PC-9 (cell line): ENCODE results near the gene SLFN11. TPM values are rescaled to one million over a fixed set of nuclear protein-coding genes. Genes with fewer than 3 reads are reported as not detected.

Source experiments
- BruUV-seq: library from RNA; stranded (reverse); fragments of 400-500 nt; replicated peaks from 2 replicates; lab custom pipeline; 2021; lab: Mats Ljungman, UMichigan
- CTCF ChIA-PET: fragments of 300-600 bp; sonication (Branson Sonifier 250); formaldehyde crosslinking; loops from one replicate; lab custom pipeline; 2022; ENCODE audit warnings: antibody characterized with exemption; lab: Charles Lee
- POLR2A ChIA-PET: fragments of 300-600 bp; sonication (Branson Sonifier 250); formaldehyde crosslinking; loops from one replicate; lab custom pipeline; 2022; ENCODE audit warnings: antibody characterized with exemption; ENCODE audit not compliant: unreplicated experiment; lab: Charles Lee
- DNase-seq, 2 experiments: peaks; one replicate each; pipeline versions ENCODE4 v3.0.0 to v3.0.0-alpha.2; 2015 to 2022; ENCODE audit warnings: mixed read lengths in 1 of 2
- H2AFZ ChIP-seq: fragments of 200-600 bp; sonication (generic); 2 replicates; pipeline ENCODE4 v1.8.1; 2017; ENCODE audit warnings: antibody characterized with exemption
- H3F3A ChIP-seq: fragments of 200-600 bp; sonication (generic); 2 replicates; pipeline ENCODE4 v1.8.1; 2017; ENCODE audit warnings: antibody characterized with exemption, mild to moderate bottlenecking, low read depth; ENCODE audit not compliant: insufficient read depth
- H3K27ac ChIP-seq: fragments of 200-600 bp; sonication (generic); 2 replicates; pipeline ENCODE4 v1.6.1; 2016; ENCODE audit warnings: mixed run types
- H3K27me3 ChIP-seq: fragments of 200-600 bp; sonication (generic); 2 replicates; pipeline ENCODE4 v1.6.1; 2016; ENCODE audit warnings: low read depth, mixed run types; ENCODE audit not compliant: insufficient read depth
- H3K36me3 ChIP-seq: fragments of 200-600 bp; sonication (generic); 2 replicates; pipeline ENCODE4 v1.6.1; 2016; ENCODE audit warnings: low read depth, mixed run types
- H3K4me1 ChIP-seq: fragments of 200-600 bp; sonication (generic); replicated peaks from 2 replicates; pipeline ENCODE4 v1.6.1; 2016; ENCODE audit warnings: mixed run types; ENCODE audit not compliant: insufficient read depth
- H3K4me2 ChIP-seq: fragments of 200-600 bp; sonication (generic); 2 replicates; pipeline ENCODE4 v1.6.1; 2017; ENCODE audit warnings: mixed run types
- H3K4me3 ChIP-seq: fragments of 200-600 bp; sonication (generic); 2 replicates; pipeline ENCODE4 v1.6.1; 2016; ENCODE audit warnings: mixed run types
- H3K79me2 ChIP-seq: fragments of 200-600 bp; sonication (generic); 2 replicates; pipeline ENCODE4 v1.6.1; 2017; ENCODE audit warnings: low read depth, mixed run types
- H3K9me2 ChIP-seq: fragments of 200-600 bp; sonication (generic); 2 replicates; pipeline ENCODE4 v1.8.1; 2017; ENCODE audit warnings: mild to moderate bottlenecking; ENCODE audit not compliant: insufficient read depth
- H3K9me3 ChIP-seq: fragments of 200-600 bp; sonication (generic); 2 replicates; pipeline ENCODE4 v1.8.1; 2016; ENCODE audit warnings: low read depth; ENCODE audit not compliant: insufficient read depth
- H4K20me1 ChIP-seq: fragments of 200-600 bp; sonication (generic); 2 replicates; pipeline ENCODE4 v1.8.1; 2017; ENCODE audit not compliant: insufficient read depth
- EZH2 ChIP-seq: fragments of 200-600 bp; sonication (generic); IDR thresholded peaks from 2 replicates; pipeline ENCODE4 v1.8.0; 2017; ENCODE audit warnings: antibody characterized with exemption, low read depth
- intact Hi-C: fragments of 100-400 bp; cut with micrococcal nuclease; formaldehyde crosslinking; loops from one replicate; pipeline ENCODE4 v1.10.0; 2022; ENCODE audit not compliant: unreplicated experiment
- total RNA-seq: library from RNA; stranded (reverse); gene quantifications from 2 replicates; pipeline ENCODE4 v1.2.3, GENCODE V29; 2021
- TF ChIP-seq, protein P1 (sequence below): fragments of 200-600 bp; sonication (generic); conservative IDR thresholded peaks from 2 replicates; pipeline ENCODE4 v1.6.1; 2017; ENCODE audit warnings: mixed run types, antibody characterized with exemption, mild to moderate bottlenecking, moderate library complexity

The SLFN11 gene
- total RNA-seq, 1 experiment from 2014 or later = 0.46 TPM

GRCh38 chr17:35350493-35350892, 22.9 kb downstream of the SLFN11 start:
- BruUV-seq = no TSS peak
- H3K4me1 ChIP-seq = no peaks in the 10 kb centered on the region
- H3K9me3 ChIP-seq = no peaks in the 10 kb centered on the region
- no peaks in the 10 kb centered on the region for H3F3A ChIP-seq
- no peak for DNase-seq
- H3K36me3 ChIP-seq = no peaks in the 10 kb centered on the region
- no peak overlapping the region for H3K4me3 ChIP-seq
- intact Hi-C loops = no loop called here
- H3K4me2 ChIP-seq = no peak overlapping the region
- no peaks in the 10 kb centered on the region for H3K27me3 ChIP-seq
- H3K27ac ChIP-seq = no peak overlapping the region
- no peaks in the 10 kb centered on the region for H4K20me1 ChIP-seq
- POLR2A ChIA-PET = no interaction called here
- no peaks in the 10 kb centered on the region for H3K9me2 ChIP-seq
- CTCF ChIA-PET = no interaction called here
- no peaks in the 10 kb centered on the region for H3K79me2 ChIP-seq
- TF ChIP-seq EZH2 = no peak
- H2AFZ ChIP-seq = no peak overlapping the region

GRCh38 chr17:35345926-35346771, 27.3 kb downstream of the SLFN11 start:
- Histone ChIP-seq H3K27me3 (peaks cover 22% of the 10 kb centered on the region), H3K27ac (no peak overlapping the region), H2AFZ (no peak overlapping the region), H3K4me2 (no peak overlapping the region), H4K20me1 (no peaks in the 10 kb centered on the region), H3K79me2 (no peaks in the 10 kb centered on the region), H3F3A (no peaks in the 10 kb centered on the region), H3K9me2 (no peaks in the 10 kb centered on the region), H3K4me3 (no peak overlapping the region), H3K36me3 (no peaks in the 10 kb centered on the region), H3K4me1 (no peaks in the 10 kb centered on the region), H3K9me3 (no peaks in the 10 kb centered on the region)
- no peak for DNase-seq
- POLR2A ChIA-PET = no interaction called here
- intact Hi-C loops = no loop called here
- CTCF ChIA-PET = no interaction called here
- no peak for TF ChIP-seq EZH2
- TF ChIP-seq, protein P1, sequence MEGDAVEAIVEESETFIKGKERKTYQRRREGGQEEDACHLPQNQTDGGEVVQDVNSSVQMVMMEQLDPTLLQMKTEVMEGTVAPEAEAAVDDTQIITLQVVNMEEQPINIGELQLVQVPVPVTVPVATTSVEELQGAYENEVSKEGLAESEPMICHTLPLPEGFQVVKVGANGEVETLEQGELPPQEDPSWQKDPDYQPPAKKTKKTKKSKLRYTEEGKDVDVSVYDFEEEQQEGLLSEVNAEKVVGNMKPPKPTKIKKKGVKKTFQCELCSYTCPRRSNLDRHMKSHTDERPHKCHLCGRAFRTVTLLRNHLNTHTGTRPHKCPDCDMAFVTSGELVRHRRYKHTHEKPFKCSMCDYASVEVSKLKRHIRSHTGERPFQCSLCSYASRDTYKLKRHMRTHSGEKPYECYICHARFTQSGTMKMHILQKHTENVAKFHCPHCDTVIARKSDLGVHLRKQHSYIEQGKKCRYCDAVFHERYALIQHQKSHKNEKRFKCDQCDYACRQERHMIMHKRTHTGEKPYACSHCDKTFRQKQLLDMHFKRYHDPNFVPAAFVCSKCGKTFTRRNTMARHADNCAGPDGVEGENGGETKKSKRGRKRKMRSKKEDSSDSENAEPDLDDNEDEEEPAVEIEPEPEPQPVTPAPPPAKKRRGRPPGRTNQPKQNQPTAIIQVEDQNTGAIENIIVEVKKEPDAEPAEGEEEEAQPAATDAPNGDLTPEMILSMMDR = no peak
- BruUV-seq = no TSS peak

DNA sequence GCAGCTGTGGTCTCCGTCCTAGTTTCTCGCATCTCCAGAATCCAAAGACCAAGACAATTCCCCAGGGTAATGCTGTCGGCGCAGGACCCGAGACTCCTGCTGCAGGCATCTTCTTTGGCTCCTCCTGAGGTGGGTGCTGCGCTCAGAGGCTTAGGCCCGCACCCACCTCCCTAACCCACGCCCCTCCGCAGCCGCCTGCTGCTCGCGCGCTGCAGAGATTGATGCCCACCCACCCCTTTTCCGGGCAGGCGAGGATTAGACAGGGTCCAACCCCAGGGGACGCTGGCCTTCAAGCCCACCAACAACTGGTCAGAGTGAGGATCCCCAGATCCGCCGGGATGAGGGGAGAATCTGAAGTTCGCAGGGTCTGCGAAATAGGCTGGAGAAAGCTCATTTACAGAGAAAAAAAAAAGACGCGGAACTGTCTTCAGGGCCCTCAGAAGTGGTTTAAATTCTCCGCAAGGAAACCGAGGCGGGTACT, 27.9 kb downstream of the SLFN11 start:
- Histone ChIP-seq H3K4me1 (no peaks in the 10 kb centered on the region), H2AFZ (no peak overlapping the region), H3K4me2 (no peak overlapping the region), H3K9me2 (no peaks in the 10 kb centered on the region), H3K27me3 (peaks cover 27% of the 10 kb centered on the region), H3K79me2 (no peaks in the 10 kb centered on the region), H3K4me3 (no peak overlapping the region), H3F3A (no peaks in the 10 kb centered on the region), H3K36me3 (no peaks in the 10 kb centered on the region), H3K9me3 (no peaks in the 10 kb centered on the region), H4K20me1 (no peaks in the 10 kb centered on the region), H3K27ac (no peak overlapping the region)
- POLR2A ChIA-PET = no interaction called here
- no TSS peak for BruUV-seq
- TF ChIP-seq, protein P1 = no peak
- TF ChIP-seq EZH2 = no peak
- no peak for DNase-seq
- intact Hi-C loops = no loop called here
- CTCF ChIA-PET = no interaction called here
